Glomerular visceral epithelial cell (primary cell): ENCODE measurements around the gene TRIM65.
"Not testable (repeated sequence)": the region's sequence is repeated elsewhere in the genome, so short reads cannot be mapped to it uniquely, and the experiment has no call there.

Experiments used
- DNase-seq: peaks from one replicate; pipeline ENCODE4 v3.0.0-alpha.2; 2016; ENCODE audit errors: extremely low spot score

TRIM65 gene

DNA sequence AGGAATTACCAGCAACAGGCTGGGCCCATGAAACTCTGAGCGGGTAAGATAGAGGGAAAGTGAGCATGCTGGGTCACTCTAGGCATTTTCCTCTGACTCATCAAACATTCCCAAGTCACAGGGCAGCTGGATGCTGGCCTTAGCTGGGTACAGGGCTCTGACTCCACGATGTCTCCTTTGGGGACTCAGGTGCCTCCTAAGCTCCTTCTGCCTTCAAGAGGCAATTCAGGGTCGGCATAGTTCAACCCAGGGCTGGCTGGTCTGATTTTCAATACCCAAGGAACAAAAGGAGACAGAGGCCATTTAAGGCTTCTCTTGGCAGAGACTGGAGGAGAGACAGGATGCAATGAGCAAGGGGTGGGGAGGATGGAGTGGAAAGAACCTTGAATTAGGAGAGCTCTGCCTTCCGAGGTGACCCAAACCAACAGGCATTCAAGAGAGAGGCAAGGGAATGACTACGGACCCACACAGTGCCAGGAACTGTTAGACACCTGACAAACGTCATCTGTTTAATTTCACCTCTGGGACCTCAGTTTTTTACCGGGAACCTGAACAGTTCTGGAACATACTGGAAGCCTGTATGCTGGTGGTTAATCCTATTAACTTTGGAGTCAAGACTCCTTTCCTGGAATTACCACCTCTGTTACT, 42.5 kb downstream of the TRIM65 start:
- DNase-seq: peak; percentile 69

DNA sequence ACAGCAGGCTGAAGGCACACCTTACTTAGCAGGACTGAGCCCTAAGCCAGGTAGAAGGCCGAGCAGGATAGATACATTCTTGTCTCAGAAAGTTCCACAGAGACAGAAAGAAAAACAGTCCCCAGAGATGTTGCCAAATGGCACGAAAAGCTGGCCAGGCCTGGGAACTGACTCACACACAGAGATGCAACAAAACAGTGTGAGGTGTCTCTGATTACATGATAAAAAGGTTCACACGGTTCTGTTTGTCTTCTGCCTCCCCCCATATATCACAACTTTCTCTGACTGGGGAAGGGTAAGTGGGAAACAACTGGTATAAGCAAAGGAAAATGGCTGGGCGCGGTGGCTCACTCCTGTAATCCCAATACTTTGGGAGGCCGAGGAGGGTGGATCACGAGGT, 43.3 kb downstream of the TRIM65 start:
- no peak for DNase-seq

DNA sequence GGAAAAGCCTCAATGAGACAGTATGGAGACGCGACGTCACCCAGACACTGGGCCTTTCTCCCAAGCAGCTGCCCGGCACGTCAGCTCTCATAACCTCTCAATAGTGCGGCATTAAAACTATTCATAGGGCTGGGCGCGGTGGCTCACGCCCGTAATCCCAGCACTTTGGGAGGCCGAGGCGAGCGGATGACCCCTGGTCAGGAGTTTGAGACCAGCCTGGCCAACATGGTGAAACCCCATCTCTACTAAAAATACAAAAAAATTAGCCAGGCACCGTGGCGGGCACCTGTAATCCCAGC, 45.1 kb downstream of the TRIM65 start:
- DNase-seq: not testable (repeated sequence)

DNA sequence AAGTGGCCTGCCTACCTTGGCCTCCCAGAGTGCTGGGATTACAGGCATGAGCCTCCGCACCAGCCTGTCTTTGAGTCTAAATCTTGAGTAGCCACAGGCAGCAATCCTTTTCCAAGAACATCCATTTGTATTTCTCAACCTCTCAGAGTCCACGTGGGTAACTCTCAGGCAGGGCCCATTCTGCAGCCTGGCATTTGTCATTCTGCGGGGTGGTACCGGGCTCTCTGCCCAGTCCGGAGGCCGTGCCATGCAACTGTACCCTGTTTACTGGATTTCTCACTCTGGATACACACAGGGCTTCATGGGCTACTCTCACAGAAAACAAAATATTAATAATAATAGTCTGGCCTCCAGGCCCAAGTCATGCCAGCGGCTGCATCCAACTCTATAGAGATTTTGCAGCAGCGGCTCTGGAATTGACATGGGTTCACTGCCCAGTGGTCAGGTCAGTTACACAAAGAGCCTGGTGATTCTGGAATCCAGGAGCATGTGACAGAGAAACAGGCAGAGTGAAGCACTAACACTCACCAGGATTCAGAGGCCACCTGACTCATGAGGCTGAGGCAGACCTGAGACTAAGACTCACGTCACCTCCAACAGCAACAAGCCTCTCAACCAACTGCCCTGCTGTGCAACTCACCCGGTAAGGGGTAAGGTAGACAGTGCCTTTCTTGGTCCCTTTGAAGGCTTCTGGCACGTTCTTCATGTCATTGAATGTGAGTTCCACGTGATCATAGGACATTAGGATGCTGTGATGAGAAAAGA, 45.6 kb downstream of the TRIM65 start:
- DNase-seq: no peak

DNA sequence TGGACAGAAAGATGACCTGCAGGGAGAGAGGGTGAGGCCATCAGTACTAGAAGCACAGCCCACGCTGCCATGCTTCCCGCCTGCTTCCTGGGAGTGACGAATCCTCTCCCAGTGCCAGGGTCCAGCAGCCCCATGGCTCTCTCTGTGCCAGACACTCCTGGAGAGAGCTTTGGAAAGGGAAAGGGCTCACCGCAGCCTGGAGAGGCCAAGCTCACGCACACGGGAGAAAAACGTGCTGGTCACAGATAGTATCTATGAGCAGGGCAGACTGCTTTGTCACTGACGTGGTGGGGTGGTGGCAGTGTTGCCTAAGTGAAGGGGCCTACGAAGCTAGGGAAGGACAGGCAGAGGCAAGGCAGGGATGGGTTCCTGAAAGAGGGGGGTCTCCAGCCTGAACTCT, 47.0 kb downstream of the TRIM65 start:
- no peak for DNase-seq

DNA sequence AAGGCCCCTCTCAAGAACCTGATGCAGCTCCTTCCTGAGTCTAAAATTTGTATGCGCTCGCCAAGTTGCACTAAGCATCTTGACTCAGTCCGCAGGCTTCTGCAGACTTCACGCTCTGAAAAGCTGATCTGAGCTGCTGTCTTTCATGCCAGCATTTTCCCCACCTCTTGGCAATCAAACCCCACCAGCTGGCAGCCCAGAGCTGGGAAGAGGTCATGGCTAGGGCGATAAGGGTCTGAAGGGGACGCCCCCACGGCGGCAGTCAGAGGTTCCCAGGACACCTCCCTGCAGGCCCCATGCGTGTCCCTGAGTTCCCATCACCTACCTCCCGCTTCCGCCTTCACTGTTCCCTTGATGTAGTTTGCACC, 47.5 kb downstream of the TRIM65 start:
- no peak for DNase-seq

DNA sequence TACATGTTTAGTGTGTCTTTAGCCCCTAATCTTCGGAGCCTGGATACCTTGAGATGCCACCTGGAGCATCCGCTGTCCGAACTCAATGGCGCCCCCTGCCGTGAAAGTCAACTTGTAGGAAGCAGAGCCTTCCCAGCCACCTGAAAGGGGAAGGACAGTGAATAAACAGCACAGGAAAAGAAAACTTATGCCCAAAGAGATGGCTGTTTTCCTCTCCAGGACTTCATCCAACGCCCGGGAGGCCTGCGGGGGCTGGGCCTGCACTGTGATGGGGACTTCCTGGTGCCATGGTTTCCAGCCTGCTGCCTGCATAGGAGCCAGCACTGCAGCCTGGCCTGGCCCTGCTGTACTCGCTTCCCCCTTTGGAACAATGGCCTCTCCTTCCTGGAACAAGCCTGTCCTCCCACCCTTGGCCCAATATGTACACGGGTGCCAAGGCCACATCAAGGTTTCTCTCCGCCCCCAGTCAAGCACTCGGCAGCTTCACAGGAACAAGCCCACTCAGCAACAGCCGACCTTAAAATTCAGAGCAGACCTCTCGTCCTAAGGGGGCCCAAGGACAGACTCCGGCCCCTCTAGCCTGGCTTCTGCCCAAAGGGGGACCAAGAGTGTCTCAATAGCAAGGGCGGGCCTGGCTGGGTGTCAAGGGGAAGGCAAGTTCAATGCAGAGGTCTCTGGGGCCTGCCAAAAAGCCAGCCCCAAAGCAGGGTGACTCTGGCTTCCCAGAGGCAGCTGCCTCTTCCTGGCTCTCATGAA, 48.0 kb downstream of the TRIM65 start:
- DNase-seq: peak; percentile 56

DNA sequence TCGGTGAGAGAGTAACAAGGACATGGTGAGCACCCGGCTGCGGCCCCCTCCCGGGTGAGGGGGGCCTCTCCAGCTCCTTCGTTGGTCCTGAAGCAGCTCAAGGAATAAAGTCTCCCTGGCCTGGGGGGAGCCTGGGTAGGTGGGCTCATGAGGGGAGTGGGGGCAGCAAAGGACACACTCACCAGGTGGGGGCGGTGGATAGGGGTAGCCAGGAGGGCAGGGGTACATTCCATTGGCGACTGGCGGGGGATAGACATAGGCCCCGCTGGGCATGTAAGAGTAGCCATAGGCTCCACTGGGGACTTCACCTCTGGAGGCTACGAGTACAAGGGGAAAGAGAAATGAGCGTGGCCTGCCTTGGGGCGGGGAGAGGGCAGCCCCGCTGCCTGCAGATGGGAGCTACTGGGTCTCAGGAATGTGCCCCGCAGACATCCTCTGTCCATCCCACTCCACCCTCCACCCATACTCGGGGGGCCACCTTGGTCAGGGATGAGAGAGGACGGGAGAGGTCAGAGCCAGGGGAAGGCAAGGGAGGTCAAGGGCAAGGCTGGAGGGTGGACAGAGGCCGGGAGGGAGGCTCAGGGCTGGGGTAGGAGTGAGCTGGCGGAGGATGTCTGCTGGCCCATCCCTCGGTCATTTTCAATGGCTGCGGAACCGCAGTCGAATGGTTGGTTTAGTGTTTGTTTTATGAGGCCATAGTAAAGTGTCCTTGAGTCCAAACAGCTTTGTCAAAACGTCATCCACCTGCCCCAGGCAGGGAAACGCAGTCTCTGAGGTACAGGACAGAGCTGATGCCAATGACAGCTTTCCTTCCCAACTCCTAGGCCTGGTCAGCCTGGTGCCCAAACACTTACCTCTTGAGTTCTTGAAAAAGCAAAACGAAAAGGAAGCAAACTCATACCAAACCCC, 48.9 kb downstream of the TRIM65 start:
- DNase-seq: no peak

DNA sequence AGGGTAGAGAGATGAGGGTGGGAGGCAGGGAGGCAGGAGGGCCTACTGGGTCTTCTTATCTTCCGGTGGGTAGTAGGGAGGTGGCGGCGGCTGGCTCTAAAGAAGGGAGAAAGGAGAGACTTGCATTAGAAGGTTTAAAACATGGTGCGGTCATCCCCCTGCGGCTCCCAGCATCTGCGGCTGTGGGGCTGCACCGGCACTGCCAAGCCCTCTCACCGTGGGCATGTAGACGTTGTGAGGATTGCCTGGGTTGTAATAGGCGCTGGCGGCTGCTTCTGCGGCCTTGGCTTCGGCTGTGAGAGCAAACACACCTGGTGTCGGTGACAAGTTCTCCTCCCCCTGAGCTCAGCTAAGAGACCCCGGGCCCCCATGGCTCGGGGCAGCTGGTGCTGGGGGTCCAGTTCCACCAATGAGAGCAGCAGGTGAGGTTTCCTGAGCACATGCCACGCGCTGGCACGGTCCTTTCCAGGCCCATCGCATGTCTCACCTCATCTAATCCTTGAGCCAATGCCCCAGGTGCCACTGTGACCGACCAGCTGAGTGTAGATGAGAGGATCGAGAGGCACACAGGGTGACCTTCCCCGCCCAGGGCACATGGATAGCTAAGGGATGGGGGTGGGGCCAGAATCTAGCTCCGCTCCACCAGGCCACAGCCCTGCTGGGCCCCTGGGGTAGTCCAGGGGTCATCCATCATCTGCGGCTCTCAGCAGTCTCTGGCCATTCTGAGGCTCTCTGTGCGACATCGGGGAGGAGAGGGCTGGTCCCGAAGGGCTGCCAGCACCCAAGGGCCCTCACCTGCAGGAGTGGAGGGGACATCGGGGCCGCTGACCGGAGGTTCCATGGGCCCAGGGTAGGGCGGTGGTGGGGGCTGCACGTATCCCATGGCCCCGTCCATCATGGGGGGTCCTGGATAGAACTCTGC, 49.8 kb downstream of the TRIM65 start:
- no peak for DNase-seq

DNA sequence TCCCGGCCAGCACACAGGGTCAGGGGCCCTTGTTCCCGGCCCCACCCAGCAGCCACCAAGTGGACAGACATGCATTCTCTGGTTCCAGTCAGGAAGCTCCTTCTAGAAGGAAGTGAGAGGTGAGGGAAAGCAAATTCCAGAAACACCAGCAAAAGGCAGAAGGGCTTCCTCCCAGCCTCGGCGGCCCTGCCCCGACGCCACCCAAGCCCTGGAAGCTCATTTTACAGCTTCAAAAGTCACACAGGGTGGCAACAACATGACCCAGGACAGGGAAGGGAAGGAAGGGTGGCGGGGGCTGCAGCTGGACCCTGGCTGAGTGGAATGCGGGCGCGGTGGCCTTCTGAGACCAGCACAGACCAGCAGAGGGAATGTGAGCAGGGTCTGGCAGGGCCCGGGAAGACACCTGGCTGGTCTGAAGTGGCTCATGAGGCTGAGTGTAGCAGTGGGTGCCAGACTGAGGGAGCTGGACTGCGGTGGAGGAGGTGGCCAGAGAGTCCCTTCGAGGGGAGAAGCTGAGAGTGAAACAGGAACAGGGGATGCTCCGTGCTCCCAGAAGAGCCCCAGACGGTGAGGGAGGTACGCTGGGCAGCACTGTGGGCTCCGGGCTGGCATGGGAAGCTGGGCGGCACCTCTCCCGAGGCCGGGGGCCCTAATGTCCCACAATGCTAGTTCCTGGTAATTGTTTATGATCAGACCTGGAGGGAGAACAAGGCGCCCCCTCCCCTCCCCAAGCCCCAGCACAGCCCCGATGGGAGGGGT, 50.6 kb downstream of the TRIM65 start:
- DNase-seq: no peak

DNA sequence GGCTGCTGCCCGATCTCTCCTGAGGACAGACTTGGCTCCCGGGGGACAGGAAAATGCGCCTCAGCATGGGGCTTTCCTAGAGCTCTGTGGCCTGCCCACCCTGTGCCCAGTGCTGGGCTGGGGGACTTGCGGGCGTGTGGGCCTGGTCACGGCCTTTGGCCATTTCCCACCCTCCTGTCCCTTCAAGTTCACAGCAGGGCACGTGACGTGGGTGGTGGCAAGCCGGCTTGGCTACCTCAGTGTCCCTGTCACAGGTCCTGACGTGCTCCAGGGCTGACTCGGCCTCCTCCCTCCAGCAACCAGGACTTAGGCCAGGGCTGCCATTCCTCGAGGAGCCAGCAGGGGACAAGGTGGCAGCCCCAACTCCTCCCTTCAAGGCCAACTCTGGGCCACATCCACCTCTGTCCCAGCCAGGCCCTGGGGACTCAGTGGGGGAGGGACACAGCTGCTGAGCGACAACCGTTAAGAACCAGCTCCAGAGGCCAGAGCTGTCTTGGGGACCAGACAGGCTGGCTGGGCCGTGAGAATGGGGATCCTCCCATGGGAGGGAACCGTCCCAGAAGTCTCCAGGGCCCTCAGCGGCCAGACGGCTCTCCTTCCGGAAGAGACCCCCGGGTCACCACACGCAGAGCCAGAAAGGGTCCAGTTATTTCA, 51.6 kb downstream of the TRIM65 start:
- DNase-seq: peak; percentile 74

DNA sequence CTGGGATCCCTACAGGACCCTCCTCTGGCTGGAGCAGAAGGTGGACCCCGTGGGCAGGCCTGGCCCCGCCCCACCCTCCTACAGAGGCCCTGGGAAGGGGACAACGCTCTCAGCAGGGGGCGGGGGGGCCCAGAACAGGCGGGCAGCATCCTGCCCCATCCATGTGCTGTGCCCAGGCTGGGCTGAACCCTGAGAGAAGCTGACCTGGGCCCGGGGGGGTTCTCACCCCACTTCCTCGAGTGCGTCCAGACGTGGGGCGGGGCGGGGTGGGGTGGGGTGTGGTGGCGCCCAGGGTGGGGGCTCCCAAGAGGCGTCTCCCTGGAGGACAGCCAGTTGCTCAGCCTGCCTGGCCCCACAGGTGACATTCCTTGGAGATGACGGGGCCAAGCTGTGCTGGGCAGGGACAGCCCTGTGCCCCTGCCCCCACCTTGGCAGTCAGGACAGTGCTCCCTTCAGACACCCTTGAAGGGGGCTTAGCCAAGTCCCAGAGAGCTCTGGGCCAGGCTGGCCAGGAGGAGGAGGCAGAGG, 52.2 kb downstream of the TRIM65 start:
- DNase-seq: peak; percentile 64

DNA sequence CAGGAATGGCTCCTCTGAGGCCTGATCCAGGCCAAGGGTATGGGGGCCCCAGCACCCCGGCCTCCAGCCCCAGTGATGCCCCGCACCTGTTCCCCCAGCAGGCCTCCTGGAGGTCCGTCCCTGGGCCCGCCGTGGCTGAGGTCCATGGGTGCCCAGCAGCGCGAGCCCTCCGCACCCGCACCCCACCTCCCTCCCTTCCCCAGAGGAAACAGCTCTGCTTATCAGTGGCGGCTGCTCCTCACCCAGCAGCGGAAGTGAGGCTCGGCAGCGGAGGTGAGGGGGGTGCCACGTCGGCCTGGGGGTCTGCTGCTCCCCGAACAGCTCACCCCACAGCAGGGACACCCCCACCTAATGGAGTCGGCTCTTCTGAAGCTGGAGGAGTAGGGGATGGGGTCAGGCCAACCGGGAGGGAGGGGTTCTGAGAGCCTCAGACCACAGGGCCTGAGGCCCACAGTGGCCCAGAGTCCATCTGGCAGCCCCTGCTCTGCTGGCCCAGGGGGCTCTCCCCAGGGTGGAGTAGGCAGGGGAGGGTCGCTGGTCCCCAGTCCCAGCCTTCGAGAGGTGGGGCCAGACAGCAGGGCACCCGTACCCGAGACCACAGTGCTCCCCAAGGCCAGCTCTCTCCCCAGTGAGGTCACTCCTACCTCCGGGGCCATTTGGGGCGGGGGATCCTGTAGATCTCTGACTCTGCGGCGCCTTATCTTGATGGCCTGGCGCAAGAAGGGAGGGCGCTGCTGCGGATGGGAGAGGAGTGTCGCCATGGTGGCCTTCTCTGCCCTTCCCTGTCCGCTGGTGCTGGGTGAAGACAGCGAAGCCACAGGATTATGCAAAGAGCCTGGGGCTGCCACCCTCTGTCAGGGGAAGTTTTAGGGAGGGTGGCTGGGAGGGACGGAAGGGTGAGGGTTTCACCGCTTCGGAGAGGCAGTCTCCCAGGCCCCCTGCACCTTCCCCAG, 52.9 kb downstream of the TRIM65 start, which contains the start of gene UNC13D:
Gene UNC13D (minus strand): TSS at position 828 of the 953 bp plus-strand sequence. CDS start 67 bp downstream, at position 761.
- DNase-seq: no peak

DNA sequence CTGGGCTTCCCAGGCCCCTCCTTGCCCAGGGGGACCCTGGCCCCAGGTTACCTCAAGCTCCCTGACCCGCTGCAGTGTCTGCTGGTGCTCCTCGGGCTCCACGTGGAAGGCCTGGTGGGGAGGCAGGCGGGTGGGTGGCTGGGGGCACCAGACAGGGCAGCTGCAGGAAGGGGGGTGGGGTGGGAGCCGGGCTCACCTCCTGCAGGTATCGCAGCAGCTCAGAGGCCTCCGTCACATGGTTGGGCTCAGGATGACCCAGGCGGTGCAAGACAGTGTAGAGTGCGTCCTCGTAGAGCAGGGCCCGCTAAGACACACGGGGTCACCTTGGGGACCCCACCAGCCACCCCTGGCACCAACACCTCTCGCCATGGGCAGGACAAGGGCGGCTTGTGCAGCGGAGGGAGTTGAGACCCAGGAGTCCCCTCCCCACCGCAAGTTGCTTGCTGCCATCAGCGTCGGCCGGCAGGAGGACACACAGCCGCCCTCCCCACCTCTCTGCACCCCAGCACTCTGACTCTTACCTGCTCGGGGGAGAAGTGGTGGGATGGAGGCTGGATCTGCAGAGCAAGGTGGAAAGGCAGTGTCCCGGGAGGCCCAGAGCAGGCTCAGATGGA, 53.7 kb downstream of the TRIM65 start:
- no peak for DNase-seq

DNA sequence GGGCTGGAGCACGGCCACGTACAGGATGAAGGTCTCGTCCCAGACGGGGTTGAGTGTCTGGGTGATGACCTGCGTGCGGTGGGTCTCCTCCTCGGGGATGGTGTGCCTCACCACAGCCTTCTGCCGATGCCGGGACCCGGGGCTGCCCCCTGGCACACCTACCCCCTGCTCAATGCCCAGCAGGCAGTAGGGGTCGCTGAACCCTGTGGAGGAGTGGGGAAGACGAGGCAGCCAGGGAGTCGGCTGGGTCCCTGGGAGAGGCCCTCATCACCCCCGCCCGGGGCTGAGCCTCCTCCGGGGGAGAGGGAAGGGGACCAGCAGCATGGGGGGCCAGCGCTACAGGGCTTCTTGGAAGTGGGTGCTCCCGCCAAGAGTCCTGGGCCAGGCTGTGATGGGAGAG, 54.3 kb downstream of the TRIM65 start:
- DNase-seq: no peak

DNA sequence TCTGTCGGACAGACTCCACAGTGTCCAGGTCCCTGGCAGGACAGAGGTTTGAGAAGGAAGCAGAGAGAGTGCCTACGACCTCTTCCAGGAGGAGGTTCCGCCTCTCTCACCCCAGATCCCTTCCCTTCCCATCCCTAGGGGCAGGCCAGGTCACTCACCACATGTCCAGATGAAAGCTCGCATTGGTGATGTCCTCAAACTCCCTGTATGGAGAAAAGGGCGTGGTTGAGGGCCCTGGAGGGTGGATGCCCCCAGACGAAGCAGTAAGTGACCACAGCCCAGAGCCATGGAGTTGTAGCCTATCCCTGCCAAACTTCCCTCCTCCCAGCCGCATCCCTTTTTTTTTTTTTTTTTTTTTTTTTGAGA, 56.0 kb downstream of the TRIM65 start:
- DNase-seq: no peak

DNA sequence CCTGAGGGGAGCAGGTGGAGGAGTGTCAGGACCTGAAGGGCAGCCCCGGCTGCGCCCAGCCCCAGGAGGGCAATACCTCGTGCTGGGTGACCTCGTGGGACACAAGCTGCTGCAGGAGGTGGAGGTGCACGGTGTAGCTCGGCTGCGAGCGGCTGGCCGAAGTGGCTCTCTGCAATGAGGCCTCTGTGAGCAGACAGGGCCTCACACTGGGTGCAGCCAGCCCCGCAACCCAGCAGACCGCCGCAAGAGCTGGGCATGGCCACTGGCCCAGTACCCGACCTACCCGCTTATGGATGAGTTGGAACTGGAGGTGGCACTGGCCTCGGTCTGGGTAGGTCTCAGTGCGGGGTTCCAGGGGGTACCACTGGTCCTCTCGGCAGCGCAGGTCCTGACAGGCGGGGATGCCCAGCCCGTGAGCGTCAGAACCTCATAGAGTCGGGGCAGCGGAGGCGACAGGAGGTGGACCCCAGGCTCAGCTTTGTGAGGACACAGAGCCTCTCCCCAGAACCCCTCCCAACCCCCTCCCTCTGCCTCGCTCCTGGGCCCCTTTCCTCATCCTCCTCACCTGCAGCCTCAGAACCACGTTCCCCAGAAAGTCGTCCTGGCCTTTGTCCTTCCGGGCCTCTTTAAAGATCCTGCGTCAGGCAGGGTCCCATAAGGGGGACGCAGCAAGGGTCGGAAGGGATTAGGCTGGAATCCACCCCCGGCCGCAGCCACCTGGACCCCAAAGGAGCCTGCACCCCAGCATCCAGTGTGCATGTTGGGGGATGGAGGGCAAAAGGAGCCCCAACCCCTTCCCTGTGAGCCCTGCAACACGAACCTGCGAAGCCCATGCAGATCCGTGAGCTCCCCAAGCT, 56.6 kb downstream of the TRIM65 start:
- no peak for DNase-seq
